OCI-LY1 (cell line): ENCODE results near the gene VGLL1.

Experiments used
- H2AFZ ChIP-seq: fragments of 200-600 bp; sonication (generic), shearing (Covaris generic); 2 replicates; pipeline ENCODE4 v1.6.0; 2014; ENCODE audit warnings: antibody characterized with exemption, mild to moderate bottlenecking, low read length
- H3F3A ChIP-seq: fragments of 200-600 bp; sonication (generic), shearing (Covaris generic); 2 replicates; pipeline ENCODE4 v1.6.0; 2014; ENCODE audit warnings: mild to moderate bottlenecking, antibody characterized with exemption, low read length, moderate library complexity; ENCODE audit not compliant: insufficient read depth
- H3K27ac ChIP-seq: fragments of 200-600 bp; sonication (generic); 2 replicates; pipeline ENCODE4 v1.5.1; 2014; ENCODE audit warnings: low read length, mixed run types, mild to moderate bottlenecking, low read depth; ENCODE audit not compliant: poor library complexity, severe bottlenecking
- H3K27me3 ChIP-seq: fragments of 200-600 bp; sonication (generic); 2 replicates; pipeline ENCODE4 v1.6.0; 2014; ENCODE audit warnings: antibody characterized with exemption, mild to moderate bottlenecking, low read length, moderate library complexity; ENCODE audit not compliant: insufficient read depth
- H3K36me3 ChIP-seq: fragments of 200-600 bp; sonication (generic); 2 replicates; pipeline ENCODE4 v1.6.1; 2014; ENCODE audit warnings: mild to moderate bottlenecking, antibody characterized with exemption, low read length, moderate library complexity, mixed read lengths; ENCODE audit not compliant: insufficient read depth
- H3K4me1 ChIP-seq: fragments of 200-600 bp; sonication (generic); 2 replicates; pipeline ENCODE4 v1.5.1; 2014; ENCODE audit warnings: mild to moderate bottlenecking, low read length, moderate library complexity; ENCODE audit not compliant: insufficient read depth, severe bottlenecking
- H3K4me2 ChIP-seq: fragments of 200-600 bp; sonication (generic), shearing (Covaris generic); 2 replicates; pipeline ENCODE4 v1.6.1; 2014; ENCODE audit warnings: low read length
- H3K4me3 ChIP-seq: fragments of 200-600 bp; sonication (generic); 2 replicates; pipeline ENCODE4 v1.5.1; 2014; ENCODE audit warnings: low read length, low read depth, mild to moderate bottlenecking, mixed read lengths; ENCODE audit not compliant: poor library complexity, severe bottlenecking
- H3K79me2 ChIP-seq: fragments of 200-600 bp; shearing (Covaris generic); 2 replicates; pipeline ENCODE4 v1.6.1; 2016; ENCODE audit warnings: mixed run types, low read length, mixed read lengths; ENCODE audit not compliant: insufficient read depth
- H3K9ac ChIP-seq: fragments of 200-600 bp; sonication (generic), shearing (Covaris generic); 2 replicates; pipeline ENCODE4 v1.6.1; 2014; ENCODE audit warnings: mild to moderate bottlenecking, low read length, mixed read lengths
- H3K9me2 ChIP-seq: fragments of 200-600 bp; sonication (generic), shearing (Covaris generic); 2 replicates; pipeline ENCODE4 v1.6.1; 2014; ENCODE audit warnings: low read depth, mild to moderate bottlenecking, low read length, mixed read lengths
- H3K9me3 ChIP-seq: fragments of 200-600 bp; shearing (Covaris generic); 2 replicates; pipeline ENCODE4 v1.6.1; 2014; ENCODE audit warnings: low read length, mixed read lengths
- H4K20me1 ChIP-seq: fragments of 200-600 bp; sonication (generic), shearing (Covaris generic); 2 replicates; pipeline ENCODE4 v1.6.0; 2016; ENCODE audit warnings: mild to moderate bottlenecking, low read length; ENCODE audit not compliant: insufficient read depth
- EZH2 ChIP-seq: fragments of 200-600 bp; sonication (generic), shearing (Covaris generic); IDR thresholded peaks from 2 replicates; pipeline ENCODE4 v1.8.0; 2017; ENCODE audit warnings: borderline replicate concordance, mixed run types, mild to moderate bottlenecking, antibody characterized with exemption, low read length, moderate library complexity, mixed read lengths
- TF ChIP-seq, protein P1 (sequence below): fragments of 200-600 bp; sonication (generic), shearing (Covaris generic); IDR thresholded peaks from 2 replicates; pipeline ENCODE4 v1.5.1; 2017; ENCODE audit warnings: mild to moderate bottlenecking, antibody characterized with exemption, low read length, moderate library complexity, mixed read lengths

The VGLL1 gene

DNA sequence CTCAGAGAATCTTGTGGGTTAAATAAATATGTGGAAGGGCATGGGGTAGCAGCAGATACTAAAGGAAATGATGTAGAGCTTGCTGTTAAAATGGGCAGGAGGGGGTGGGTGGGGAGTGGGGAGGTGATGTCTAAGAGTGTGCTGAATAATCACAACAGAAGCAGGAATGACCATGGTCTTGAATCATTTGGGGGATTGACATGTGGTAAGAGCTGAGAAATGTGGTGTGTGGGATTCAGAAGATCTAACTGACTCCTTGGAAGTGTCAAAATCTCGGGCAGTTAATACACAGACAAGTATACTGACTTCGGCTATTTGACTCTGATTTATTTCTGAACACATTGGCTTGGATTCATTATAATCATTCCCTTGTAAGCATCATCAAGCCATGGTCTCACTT, 6.8 kb downstream of the VGLL1 start:
- TF ChIP-seq, protein P1, sequence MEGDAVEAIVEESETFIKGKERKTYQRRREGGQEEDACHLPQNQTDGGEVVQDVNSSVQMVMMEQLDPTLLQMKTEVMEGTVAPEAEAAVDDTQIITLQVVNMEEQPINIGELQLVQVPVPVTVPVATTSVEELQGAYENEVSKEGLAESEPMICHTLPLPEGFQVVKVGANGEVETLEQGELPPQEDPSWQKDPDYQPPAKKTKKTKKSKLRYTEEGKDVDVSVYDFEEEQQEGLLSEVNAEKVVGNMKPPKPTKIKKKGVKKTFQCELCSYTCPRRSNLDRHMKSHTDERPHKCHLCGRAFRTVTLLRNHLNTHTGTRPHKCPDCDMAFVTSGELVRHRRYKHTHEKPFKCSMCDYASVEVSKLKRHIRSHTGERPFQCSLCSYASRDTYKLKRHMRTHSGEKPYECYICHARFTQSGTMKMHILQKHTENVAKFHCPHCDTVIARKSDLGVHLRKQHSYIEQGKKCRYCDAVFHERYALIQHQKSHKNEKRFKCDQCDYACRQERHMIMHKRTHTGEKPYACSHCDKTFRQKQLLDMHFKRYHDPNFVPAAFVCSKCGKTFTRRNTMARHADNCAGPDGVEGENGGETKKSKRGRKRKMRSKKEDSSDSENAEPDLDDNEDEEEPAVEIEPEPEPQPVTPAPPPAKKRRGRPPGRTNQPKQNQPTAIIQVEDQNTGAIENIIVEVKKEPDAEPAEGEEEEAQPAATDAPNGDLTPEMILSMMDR, result no peak
- no peak for TF ChIP-seq EZH2
- Histone ChIP-seq H3K9ac (no peak overlapping the region), H3K4me1 (no peaks in the 10 kb centered on the region), H3K9me3 (no peaks in the 10 kb centered on the region), H3K4me2 (no peak overlapping the region), H3K4me3 (no peak overlapping the region), H3K79me2 (no peaks in the 10 kb centered on the region), H3K9me2 (no peaks in the 10 kb centered on the region), H2AFZ (no peak overlapping the region), H3F3A (no peaks in the 10 kb centered on the region), H4K20me1 (no peaks in the 10 kb centered on the region), H3K27me3 (no peaks in the 10 kb centered on the region), H3K27ac (no peak overlapping the region), H3K36me3 (no peaks in the 10 kb centered on the region)

DNA sequence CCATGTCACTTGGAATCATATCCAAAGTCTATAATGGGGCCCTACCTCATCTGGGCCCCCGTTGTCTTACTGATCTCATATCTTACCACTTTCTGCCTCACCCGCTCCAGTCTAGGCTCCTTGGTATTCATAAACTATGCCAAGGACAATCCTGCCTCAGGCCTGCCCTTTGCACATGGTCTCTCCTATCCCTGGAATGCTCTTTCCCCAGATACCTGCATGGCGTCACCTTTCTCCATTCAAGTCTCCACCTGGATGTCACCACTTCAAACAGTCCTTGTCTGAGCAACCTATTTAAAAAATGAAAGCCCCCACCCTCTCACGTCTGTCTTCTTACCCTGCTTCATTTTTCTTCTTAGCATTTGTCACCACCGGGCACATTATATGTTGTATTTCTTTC, 8.2 kb downstream of the VGLL1 start:
- TF ChIP-seq, protein P1, result no peak
- TF ChIP-seq EZH2, result no peak
- Histone ChIP-seq H3K9me3 (no peaks in the 10 kb centered on the region), H2AFZ (no peak overlapping the region), H3K9me2 (no peaks in the 10 kb centered on the region), H3K4me3 (no peak overlapping the region), H3K27me3 (no peaks in the 10 kb centered on the region), H3K4me2 (no peak overlapping the region), H3K9ac (no peak overlapping the region), H3K79me2 (no peaks in the 10 kb centered on the region), H3K4me1 (no peaks in the 10 kb centered on the region), H4K20me1 (no peaks in the 10 kb centered on the region), H3K36me3 (no peaks in the 10 kb centered on the region), H3F3A (no peaks in the 10 kb centered on the region), H3K27ac (no peak overlapping the region)

DNA sequence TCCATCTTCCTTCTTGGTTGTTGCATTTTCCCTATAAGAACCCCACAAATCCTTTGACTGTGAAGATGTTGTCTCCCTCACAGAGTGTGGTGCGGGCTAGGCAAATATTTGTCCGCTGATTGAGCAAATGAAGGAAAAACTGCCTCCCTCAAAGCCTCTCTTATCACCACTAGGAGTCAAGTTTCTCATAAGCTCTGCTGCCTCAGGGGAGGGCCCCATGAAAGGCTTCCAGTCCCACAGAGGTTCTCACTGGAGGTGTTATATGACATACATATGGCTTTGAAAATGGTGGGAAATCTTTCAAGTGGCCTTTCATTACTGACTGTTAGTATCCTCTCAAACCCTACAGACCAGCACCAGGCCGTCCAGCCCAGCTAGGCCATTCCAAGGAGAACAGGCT, 9.3 kb downstream of the VGLL1 start:
- Histone ChIP-seq H3K9me2 (no peaks in the 10 kb centered on the region), H3K27ac (no peak overlapping the region), H4K20me1 (no peaks in the 10 kb centered on the region), H3K27me3 (no peaks in the 10 kb centered on the region), H3K4me1 (no peaks in the 10 kb centered on the region), H2AFZ (no peak overlapping the region), H3K4me2 (no peak overlapping the region), H3F3A (no peaks in the 10 kb centered on the region), H3K9me3 (no peaks in the 10 kb centered on the region), H3K36me3 (no peaks in the 10 kb centered on the region), H3K9ac (no peak overlapping the region), H3K79me2 (no peaks in the 10 kb centered on the region), H3K4me3 (no peak overlapping the region)
- TF ChIP-seq EZH2, result no peak
- TF ChIP-seq, protein P1, result no peak
